ENCODE data around the gene TBC1D3B. TPM values are rescaled to one million over a fixed set of nuclear protein-coding genes. Genes with fewer than 3 reads are reported as not detected.

The TBC1D3B gene
- total RNA-seq, 1 donor from 2014 or later: not detected

DNA sequence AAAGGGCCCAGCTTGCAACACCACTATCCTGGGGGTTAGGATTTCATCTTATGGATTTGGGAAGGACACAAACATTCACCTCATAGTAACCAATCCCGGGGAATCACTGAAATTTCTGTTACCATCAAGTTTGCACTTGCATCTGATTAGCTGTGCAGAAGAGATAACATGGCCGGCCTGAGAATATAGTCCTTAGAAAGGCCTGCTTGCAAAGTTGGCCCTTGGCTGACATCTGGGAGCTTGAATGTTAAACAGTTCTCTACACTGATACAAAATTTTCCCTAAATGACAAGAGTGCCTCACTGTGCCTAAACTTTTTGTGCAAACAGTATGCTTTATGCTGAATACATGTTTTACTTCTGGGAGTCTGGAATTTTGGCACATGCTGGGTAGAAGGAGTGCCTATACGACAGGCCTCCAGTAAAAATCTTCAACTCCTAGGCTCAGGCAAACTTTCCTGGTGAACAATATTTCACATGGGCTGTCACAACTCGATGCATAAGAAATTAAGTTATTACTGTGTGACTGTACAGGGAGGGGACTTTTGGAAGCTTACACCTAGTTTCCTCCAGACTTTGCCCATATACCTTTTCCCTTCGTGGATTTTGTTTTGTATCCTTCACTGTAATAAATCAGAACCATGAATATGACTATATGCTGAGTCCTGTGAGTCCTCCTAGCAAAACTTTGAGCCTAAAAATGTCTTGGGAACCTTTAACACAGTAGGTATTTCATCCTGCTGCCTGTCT lies 31.3 kb downstream of the TBC1D3B start:
- Histone ChIP-seq H3K36me3 (ENCODE audit: control insufficient read depth in 3 of 3, insufficient read depth in 3 of 3, low read length in 3 of 3) (no peaks in the 10 kb centered on the region), H3K27ac (ENCODE audit: low read depth, low read length) (no peak overlapping the region), H3K9me3 (ENCODE audit: control insufficient read depth in 3 of 3, low read length in 3 of 3) (no peaks in the 10 kb centered on the region), H3K27me3 (ENCODE audit: control insufficient read depth in 3 of 3, insufficient read depth in 3 of 3, low read length in 3 of 3) (peaks cover 0 to 6% (median 5%) of the 10 kb centered on the region in 3 donors), H3K4me1 (ENCODE audit: control insufficient read depth in 3 of 3, insufficient read depth in 3 of 3, low read length in 3 of 3) (peaks cover 0 to 7% (median 0%) of the 10 kb centered on the region in 3 donors), H3K9ac (ENCODE audit: low read depth in 1 of 3, low read length in 3 of 3) (no peak overlapping the region), H3K4me3 (ENCODE audit: low read length in 3 of 3) (no peak overlapping the region)

DNA sequence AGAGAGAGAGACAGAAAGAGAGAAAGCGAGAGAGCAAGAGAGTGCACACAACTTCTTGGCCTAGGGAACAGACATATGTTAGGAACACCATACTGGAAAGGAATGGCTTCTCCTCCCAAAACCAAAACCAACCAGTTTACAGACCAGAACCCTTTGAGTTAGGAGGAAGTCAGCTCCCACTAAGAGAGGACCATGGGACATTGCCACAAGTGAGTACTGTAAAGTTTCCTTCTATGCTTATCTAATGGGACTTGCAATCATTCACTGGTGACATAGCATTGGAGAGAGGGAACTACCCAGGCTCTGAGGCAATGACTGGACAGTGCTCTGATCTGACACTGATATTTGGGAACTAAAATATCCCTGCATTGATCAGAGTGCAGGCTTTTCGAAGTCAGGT lies 32.4 kb downstream of the TBC1D3B start:
- peaks cover 0 to under 1% (median 0%) of the 10 kb centered on the region in 3 donors for H3K4me1 ChIP-seq (ENCODE audit: control insufficient read depth in 3 of 3, insufficient read depth in 3 of 3, low read length in 3 of 3)
- no peak overlapping the region for H3K27ac ChIP-seq (ENCODE audit: low read depth, low read length)
- H3K4me3 ChIP-seq (ENCODE audit: low read length in 3 of 3): no peak overlapping the region
- H3K27me3 ChIP-seq (ENCODE audit: control insufficient read depth in 3 of 3, insufficient read depth in 3 of 3, low read length in 3 of 3): peaks cover 0 to under 1% (median 0%) of the 10 kb centered on the region in 3 donors
- no peak overlapping the region for H3K9ac ChIP-seq (ENCODE audit: low read depth in 1 of 3, low read length in 3 of 3)
- H3K9me3 ChIP-seq (ENCODE audit: control insufficient read depth in 3 of 3, low read length in 3 of 3): no peaks in the 10 kb centered on the region
- H3K36me3 ChIP-seq (ENCODE audit: control insufficient read depth in 3 of 3, insufficient read depth in 3 of 3, low read length in 3 of 3): no peaks in the 10 kb centered on the region

DNA sequence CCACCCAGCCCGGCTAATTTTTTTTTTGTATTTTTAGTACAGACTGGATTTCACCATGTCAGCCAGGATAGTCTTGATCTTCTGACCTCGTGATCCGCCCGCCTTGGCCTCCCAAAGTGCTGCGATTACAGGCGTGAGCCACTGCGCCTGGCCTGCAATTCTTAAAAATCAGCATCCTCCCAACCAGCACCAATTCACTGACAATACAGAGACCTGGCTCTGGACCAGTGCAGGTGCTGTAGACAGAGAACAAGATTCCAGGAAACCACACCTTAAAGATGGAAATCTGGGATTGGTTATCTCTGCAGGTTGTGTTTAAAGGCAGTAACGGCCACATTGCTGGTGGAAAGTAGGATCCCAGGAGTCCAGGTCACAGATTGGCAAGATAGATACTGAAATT lies 33.6 kb downstream of the TBC1D3B start:
- Histone ChIP-seq H3K9me3 (ENCODE audit: control insufficient read depth in 3 of 3, low read length in 3 of 3) (no peaks in the 10 kb centered on the region), H3K27me3 (ENCODE audit: control insufficient read depth in 3 of 3, insufficient read depth in 3 of 3, low read length in 3 of 3) (no peaks in the 10 kb centered on the region), H3K9ac (ENCODE audit: low read depth in 1 of 3, low read length in 3 of 3) (no peak overlapping the region), H3K4me3 (ENCODE audit: low read length in 3 of 3) (no peak overlapping the region), H3K4me1 (ENCODE audit: control insufficient read depth in 3 of 3, insufficient read depth in 3 of 3, low read length in 3 of 3) (no peaks in the 10 kb centered on the region), H3K36me3 (ENCODE audit: control insufficient read depth in 3 of 3, insufficient read depth in 3 of 3, low read length in 3 of 3) (no peaks in the 10 kb centered on the region), H3K27ac (ENCODE audit: low read depth, low read length) (no peak overlapping the region)

DNA sequence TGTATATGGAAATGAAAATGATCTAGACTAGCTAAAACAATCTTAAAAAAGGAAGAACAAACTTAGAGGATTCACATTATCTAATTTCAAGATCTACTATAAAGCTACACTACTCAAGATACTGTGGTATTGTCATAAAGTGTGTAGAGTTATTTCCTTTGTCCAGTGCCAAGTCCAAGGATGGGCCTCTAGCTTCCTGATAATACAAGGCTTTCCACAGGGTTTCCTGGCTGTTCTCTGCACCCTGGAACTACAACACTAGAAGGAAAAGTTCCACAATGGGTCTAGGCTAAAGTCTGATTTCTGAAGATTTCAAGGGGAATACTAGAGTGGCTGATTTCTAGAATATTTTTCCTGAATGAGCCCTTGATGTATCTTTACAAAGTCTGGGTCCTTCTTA lies 34.2 kb downstream of the TBC1D3B start:
- Histone ChIP-seq H3K27ac (ENCODE audit: low read depth, low read length) (no peak overlapping the region), H3K27me3 (ENCODE audit: control insufficient read depth in 3 of 3, insufficient read depth in 3 of 3, low read length in 3 of 3) (no peaks in the 10 kb centered on the region), H3K36me3 (ENCODE audit: control insufficient read depth in 3 of 3, insufficient read depth in 3 of 3, low read length in 3 of 3) (no peaks in the 10 kb centered on the region), H3K4me3 (ENCODE audit: low read length in 3 of 3) (no peak overlapping the region), H3K4me1 (ENCODE audit: control insufficient read depth in 3 of 3, insufficient read depth in 3 of 3, low read length in 3 of 3) (no peaks in the 10 kb centered on the region), H3K9me3 (ENCODE audit: control insufficient read depth in 3 of 3, low read length in 3 of 3) (no peaks in the 10 kb centered on the region), H3K9ac (ENCODE audit: low read depth in 1 of 3, low read length in 3 of 3) (no peak overlapping the region)

DNA sequence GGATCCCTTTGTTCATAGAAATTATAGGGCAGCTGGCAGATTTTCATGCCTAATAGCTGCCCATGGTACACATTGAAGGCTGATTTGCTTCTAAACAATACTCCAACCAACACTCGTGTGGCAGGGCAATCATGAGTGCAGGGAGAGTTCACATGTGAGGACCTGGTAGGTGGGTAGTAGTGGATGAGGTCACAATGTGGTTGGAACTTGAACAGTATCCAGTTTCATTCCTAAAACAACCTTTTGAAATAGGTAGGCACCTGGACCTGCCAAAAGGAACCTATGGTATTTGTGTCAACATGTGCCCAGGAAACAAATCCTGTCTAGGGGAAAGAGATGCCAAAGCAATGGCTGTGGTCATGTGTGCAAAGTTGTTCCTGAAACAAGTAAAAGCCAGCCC lies 40.0 kb downstream of the TBC1D3B start:
- Histone ChIP-seq H3K27me3 (ENCODE audit: control insufficient read depth in 3 of 3, insufficient read depth in 3 of 3, low read length in 3 of 3) (peaks cover 0 to 12% (median 0%) of the 10 kb centered on the region in 3 donors), H3K27ac (ENCODE audit: low read depth, low read length) (no peak overlapping the region), H3K9ac (ENCODE audit: low read depth in 1 of 3, low read length in 3 of 3) (no peak overlapping the region)

DNA sequence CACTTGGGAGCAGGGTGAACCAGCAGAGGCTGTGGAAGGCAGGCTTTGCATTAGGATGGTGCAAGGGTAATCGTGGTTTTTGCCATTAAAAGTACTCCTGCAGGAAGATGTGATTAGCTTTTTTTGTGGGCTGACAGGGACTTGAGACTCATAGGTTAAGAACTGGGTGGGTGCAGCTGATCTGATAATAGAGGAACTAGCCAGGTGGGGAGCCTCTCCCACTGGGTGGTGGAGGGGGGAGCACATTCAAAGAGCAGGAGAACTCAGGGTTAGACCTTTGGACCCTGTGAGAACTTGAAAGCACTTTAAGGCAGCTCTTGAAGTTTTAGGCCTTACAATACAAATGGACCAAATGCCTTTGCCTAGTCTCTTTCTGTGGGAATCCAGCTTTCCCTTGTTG lies 40.4 kb downstream of the TBC1D3B start:
- Histone ChIP-seq H3K9me3 (ENCODE audit: control insufficient read depth in 3 of 3, low read length in 3 of 3) (no peaks in the 10 kb centered on the region), H3K27ac (ENCODE audit: low read depth, low read length) (no peak overlapping the region), H3K4me3 (ENCODE audit: low read length in 3 of 3) (no peak overlapping the region), H3K4me1 (ENCODE audit: control insufficient read depth in 3 of 3, insufficient read depth in 3 of 3, low read length in 3 of 3) (no peaks in the 10 kb centered on the region), H3K27me3 (ENCODE audit: control insufficient read depth in 3 of 3, insufficient read depth in 3 of 3, low read length in 3 of 3) (peaks cover 0 to 12% (median 0%) of the 10 kb centered on the region in 3 donors), H3K36me3 (ENCODE audit: control insufficient read depth in 3 of 3, insufficient read depth in 3 of 3, low read length in 3 of 3) (no peaks in the 10 kb centered on the region), H3K9ac (ENCODE audit: low read depth in 1 of 3, low read length in 3 of 3) (no peak overlapping the region)

More for the DNA sequence above, 40.0 kb downstream of the TBC1D3B start:
- Histone ChIP-seq H3K36me3 (ENCODE audit: control insufficient read depth in 3 of 3, insufficient read depth in 3 of 3, low read length in 3 of 3) (no peaks in the 10 kb centered on the region), H3K4me1 (ENCODE audit: control insufficient read depth in 3 of 3, insufficient read depth in 3 of 3, low read length in 3 of 3) (no peaks in the 10 kb centered on the region), H3K9me3 (ENCODE audit: control insufficient read depth in 3 of 3, low read length in 3 of 3) (no peaks in the 10 kb centered on the region), H3K4me3 (ENCODE audit: low read length in 3 of 3) (no peak overlapping the region)

DNA sequence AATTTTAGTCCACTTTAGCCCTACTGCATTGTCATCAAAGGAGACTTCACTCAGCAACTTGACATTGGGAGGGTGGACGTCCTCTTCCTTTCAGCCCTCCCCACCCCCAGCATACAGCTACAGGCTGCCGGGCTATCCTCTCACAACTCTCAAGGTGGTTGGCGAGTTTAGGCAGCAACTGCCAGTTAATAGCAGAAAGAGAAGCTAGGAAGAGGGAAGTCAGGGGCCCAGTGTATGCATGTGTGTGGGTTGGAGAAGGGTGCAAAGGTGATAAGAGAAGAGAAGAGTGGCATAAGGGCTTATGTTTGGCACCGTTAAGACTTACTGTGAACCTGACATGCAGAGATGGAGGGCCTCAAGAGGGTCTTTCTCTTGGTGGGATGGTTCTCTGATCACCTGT lies 41.0 kb downstream of the TBC1D3B start:
- Histone ChIP-seq H3K9me3 (ENCODE audit: control insufficient read depth in 3 of 3, low read length in 3 of 3) (no peaks in the 10 kb centered on the region), H3K9ac (ENCODE audit: low read depth in 1 of 3, low read length in 3 of 3) (no peak overlapping the region), H3K36me3 (ENCODE audit: control insufficient read depth in 3 of 3, insufficient read depth in 3 of 3, low read length in 3 of 3) (no peaks in the 10 kb centered on the region), H3K4me1 (ENCODE audit: control insufficient read depth in 3 of 3, insufficient read depth in 3 of 3, low read length in 3 of 3) (no peaks in the 10 kb centered on the region), H3K27me3 (ENCODE audit: control insufficient read depth in 3 of 3, insufficient read depth in 3 of 3, low read length in 3 of 3) (peaks cover 0 to 12% (median 0%) of the 10 kb centered on the region in 3 donors), H3K4me3 (ENCODE audit: low read length in 3 of 3) (no peak overlapping the region), H3K27ac (ENCODE audit: low read depth, low read length) (no peak overlapping the region)

DNA sequence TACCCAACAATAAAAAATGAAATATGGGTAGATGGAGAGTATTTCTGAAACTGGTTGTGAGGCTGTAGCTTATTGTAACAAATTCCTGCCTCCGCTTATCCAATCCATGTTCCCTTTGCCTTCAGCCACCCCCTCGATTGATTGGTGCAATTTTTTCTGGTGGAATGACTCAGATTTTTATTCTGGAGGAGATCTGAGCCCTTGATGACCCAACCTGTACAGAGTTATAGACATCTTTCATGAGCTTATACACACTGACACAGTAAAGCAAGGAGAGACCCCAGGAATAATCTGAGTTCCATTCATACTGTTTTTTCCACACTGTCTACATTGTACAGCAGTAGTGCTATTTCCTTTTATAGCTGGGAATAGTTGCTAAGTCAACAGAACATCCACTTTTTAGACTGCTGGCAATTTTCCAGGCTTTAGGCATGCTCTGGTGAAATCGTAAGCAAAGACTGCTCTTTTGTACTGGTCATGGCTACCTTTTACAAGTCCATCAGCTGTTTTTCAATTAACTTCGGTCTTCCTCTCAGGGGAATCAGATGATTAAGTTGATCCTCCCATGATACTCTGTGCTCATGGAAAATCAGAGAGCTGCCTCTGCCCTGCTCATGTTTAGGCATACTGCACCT lies 42.7 kb downstream of the TBC1D3B start:
- no peaks in the 10 kb centered on the region for H3K4me1 ChIP-seq (ENCODE audit: control insufficient read depth in 3 of 3, insufficient read depth in 3 of 3, low read length in 3 of 3)
- H3K9ac ChIP-seq (ENCODE audit: low read depth in 1 of 3, low read length in 3 of 3): no peak overlapping the region
- no peak overlapping the region for H3K4me3 ChIP-seq (ENCODE audit: low read length in 3 of 3)
- H3K9me3 ChIP-seq (ENCODE audit: control insufficient read depth in 3 of 3, low read length in 3 of 3): no peaks in the 10 kb centered on the region
- H3K27me3 ChIP-seq (ENCODE audit: control insufficient read depth in 3 of 3, insufficient read depth in 3 of 3, low read length in 3 of 3): peaks cover 0 to 12% (median 0%) of the 10 kb centered on the region in 3 donors
- no peaks in the 10 kb centered on the region for H3K36me3 ChIP-seq (ENCODE audit: control insufficient read depth in 3 of 3, insufficient read depth in 3 of 3, low read length in 3 of 3)
- H3K27ac ChIP-seq (ENCODE audit: low read depth, low read length): no peak overlapping the region

DNA sequence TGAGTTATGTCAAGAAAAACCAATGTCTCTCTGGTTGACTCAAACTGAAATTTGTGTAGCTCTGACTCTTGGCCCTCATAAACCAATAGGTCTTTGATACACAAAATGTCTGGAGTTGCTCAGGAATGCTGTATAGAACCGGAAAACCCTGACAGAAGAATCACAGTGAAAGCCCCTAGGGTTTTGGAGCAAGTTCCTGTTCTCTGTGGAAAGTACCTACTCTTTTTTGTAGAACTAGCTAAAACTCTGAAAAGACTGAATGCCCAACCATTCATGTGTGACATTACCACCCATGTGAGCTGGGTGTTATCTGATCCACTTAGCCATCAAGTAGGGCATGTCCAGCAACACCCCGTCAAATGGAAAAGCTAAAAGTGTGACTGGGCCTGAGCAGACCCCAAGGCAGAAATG lies 44.0 kb downstream of the TBC1D3B start:
- Histone ChIP-seq H3K9ac (ENCODE audit: low read depth in 1 of 3, low read length in 3 of 3) (no peak overlapping the region), H3K36me3 (ENCODE audit: control insufficient read depth in 3 of 3, insufficient read depth in 3 of 3, low read length in 3 of 3) (no peaks in the 10 kb centered on the region), H3K9me3 (ENCODE audit: control insufficient read depth in 3 of 3, low read length in 3 of 3) (no peaks in the 10 kb centered on the region), H3K4me1 (ENCODE audit: control insufficient read depth in 3 of 3, insufficient read depth in 3 of 3, low read length in 3 of 3) (no peaks in the 10 kb centered on the region), H3K4me3 (ENCODE audit: low read length in 3 of 3) (no peak overlapping the region), H3K27me3 (ENCODE audit: control insufficient read depth in 3 of 3, insufficient read depth in 3 of 3, low read length in 3 of 3) (peaks cover 0 to 12% (median 1%) of the 10 kb centered on the region in 3 donors), H3K27ac (ENCODE audit: low read depth, low read length) (no peak overlapping the region)

DNA sequence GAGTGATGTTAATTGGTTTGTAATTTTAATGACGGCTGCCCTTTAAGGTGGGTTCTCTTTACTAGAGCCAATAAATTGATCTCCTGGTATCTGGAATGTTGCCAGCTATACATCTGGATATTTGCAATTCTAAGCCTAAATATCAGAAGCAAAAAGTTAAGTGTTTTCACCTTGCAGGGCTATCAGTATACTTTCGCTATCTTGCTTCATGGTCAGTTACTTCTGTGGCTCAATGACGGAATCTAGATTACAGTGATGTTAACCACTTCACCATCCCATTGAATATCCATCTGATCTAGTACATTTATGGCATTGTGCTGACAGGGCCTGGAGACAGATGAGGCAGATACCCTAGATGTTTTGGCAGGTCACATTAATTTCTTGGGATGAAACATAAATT lies 44.5 kb downstream of the TBC1D3B start:
- H3K4me3 ChIP-seq (ENCODE audit: low read length in 3 of 3): no peak overlapping the region
- no peaks in the 10 kb centered on the region for H3K36me3 ChIP-seq (ENCODE audit: control insufficient read depth in 3 of 3, insufficient read depth in 3 of 3, low read length in 3 of 3)
- no peak overlapping the region for H3K9ac ChIP-seq (ENCODE audit: low read depth in 1 of 3, low read length in 3 of 3)
- H3K27ac ChIP-seq (ENCODE audit: low read depth, low read length): no peak overlapping the region
- H3K9me3 ChIP-seq (ENCODE audit: control insufficient read depth in 3 of 3, low read length in 3 of 3): no peaks in the 10 kb centered on the region
- peaks cover 0 to 12% (median 3%) of the 10 kb centered on the region in 3 donors for H3K27me3 ChIP-seq (ENCODE audit: control insufficient read depth in 3 of 3, insufficient read depth in 3 of 3, low read length in 3 of 3)
- H3K4me1 ChIP-seq (ENCODE audit: control insufficient read depth in 3 of 3, insufficient read depth in 3 of 3, low read length in 3 of 3): no peaks in the 10 kb centered on the region

Data from skeletal muscle tissue (tissue), 4 donors.